ENCODE results near the gene CHRM1.

CHRM1 gene

DNA sequence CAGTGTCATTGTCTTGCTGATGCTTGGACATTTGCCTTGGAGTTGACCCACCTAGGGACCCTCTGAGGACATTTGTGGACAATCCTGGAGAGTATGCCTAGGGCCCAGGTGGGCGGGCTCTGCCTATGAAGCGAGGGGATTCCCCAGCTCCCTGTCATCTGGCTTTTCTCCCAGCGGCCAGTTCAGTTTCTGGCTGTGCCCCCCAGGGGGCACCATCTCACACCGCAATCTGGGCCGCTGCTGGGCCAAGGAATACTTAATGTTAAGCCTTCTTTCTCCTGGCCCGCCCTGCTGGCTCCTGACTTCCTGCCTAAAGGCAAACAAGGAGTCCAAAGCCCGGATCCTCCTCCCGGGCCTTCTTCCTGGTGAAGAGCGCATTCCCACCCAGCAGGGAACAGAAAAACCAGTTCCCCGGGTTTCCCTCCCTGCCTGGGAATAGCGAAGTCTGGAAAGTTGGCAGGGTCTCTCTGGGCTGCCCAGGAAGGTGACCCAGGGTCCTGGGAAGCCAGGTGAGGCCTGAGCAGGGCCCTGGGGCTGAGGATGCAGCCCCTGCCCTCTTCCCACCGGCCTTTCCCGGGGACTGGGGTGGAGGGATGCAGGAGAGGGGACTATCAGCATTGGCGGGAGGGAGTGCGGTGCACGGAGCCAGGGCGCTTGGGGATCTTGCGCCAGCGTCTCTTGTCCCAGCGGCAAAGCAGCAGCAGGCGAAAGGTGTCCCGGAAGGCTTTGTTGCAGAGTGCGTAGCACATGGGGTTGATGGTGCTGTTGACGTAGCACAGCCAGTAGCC, 11.9 kb downstream of the CHRM1 start:
- Histone ChIP-seq H3K36me3 (replicated peaks; ENCODE audit: insufficient read depth, low read length) (no peaks in the 10 kb centered on the region), H3K4me1 (ENCODE audit: low read length) (peaks cover 10% of the 10 kb centered on the region), H3K4me2 (ENCODE audit: low read depth, low read length) (peak overlapping the region; percentile 3; the same call in 1 of the 2 replicates), H4K20me1 (ENCODE audit: insufficient read depth, low read length) (no peaks in the 10 kb centered on the region), H3K27me3 (replicated peaks; ENCODE audit: insufficient read depth, low read length) (peaks cover 52% of the 10 kb centered on the region), H3K27ac (ENCODE audit: low read length) (no peak overlapping the region), H3K9ac (ENCODE audit: low read length) (no peak overlapping the region), H3K9me3 (replicated peaks; ENCODE audit: insufficient read depth, low read length) (no peaks in the 10 kb centered on the region), H3K79me2 (ENCODE audit: low read length) (no peaks in the 10 kb centered on the region), H3K9me2 (replicated peaks; ENCODE audit: insufficient read depth, low read length) (no peaks in the 10 kb centered on the region), H2AFZ (ENCODE audit: low read length) (no peak overlapping the region), H3K4me3 (ENCODE audit: low read length) (no peak overlapping the region), H3F3A (ENCODE audit: insufficient read depth, low read length) (no peaks in the 10 kb centered on the region)
- TF ChIP-seq EZH2phosphoT487 (IDR thresholded peaks at IDR 0.05; ENCODE audit: low read length) (no peak), EZH2 (optimal IDR thresholded peaks at IDR 0.05; ENCODE audit: low read depth, low read length) (no peak)
- TF ChIP-seq, protein P1, sequence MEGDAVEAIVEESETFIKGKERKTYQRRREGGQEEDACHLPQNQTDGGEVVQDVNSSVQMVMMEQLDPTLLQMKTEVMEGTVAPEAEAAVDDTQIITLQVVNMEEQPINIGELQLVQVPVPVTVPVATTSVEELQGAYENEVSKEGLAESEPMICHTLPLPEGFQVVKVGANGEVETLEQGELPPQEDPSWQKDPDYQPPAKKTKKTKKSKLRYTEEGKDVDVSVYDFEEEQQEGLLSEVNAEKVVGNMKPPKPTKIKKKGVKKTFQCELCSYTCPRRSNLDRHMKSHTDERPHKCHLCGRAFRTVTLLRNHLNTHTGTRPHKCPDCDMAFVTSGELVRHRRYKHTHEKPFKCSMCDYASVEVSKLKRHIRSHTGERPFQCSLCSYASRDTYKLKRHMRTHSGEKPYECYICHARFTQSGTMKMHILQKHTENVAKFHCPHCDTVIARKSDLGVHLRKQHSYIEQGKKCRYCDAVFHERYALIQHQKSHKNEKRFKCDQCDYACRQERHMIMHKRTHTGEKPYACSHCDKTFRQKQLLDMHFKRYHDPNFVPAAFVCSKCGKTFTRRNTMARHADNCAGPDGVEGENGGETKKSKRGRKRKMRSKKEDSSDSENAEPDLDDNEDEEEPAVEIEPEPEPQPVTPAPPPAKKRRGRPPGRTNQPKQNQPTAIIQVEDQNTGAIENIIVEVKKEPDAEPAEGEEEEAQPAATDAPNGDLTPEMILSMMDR (IDR thresholded peaks at IDR 0.05; ENCODE audit: low read length), result peak; percentile 54
- DNase-seq, result peak; percentile 30

DNA sequence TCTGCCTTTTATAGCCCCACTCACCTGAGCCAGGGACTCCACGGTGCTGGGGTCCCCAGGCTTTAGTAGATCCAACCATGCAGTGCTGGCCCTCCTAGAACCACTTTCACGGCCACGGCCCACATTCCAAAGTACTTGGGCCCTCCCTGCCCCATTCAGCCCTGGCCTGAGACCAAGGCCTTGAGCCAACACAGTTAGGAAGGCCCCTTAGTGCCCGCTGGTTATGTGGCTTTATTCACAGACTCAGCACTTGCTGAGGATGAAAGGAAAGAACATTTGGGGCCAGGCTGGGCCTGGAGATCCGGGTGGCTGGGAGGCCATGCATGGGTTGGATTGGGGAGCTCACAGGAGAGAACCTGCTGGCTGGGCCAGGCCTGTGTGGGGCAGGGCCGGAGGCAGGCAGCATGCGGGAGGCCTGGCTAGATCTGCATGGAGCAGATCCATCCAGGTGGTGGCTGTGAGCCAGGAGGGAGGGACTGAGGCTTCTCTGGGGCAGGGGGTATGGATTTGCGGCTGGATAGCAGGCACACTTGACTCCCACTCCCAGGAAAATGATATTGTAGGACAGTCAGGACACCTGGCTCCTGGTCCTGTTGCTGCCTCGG, 12.6 kb downstream of the CHRM1 start:
- no peak overlapping the region for H3K4me2 ChIP-seq (ENCODE audit: low read depth, low read length)
- H2AFZ ChIP-seq (ENCODE audit: low read length), result no peak overlapping the region
- no peak overlapping the region for H3K27ac ChIP-seq (ENCODE audit: low read length)

DNA sequence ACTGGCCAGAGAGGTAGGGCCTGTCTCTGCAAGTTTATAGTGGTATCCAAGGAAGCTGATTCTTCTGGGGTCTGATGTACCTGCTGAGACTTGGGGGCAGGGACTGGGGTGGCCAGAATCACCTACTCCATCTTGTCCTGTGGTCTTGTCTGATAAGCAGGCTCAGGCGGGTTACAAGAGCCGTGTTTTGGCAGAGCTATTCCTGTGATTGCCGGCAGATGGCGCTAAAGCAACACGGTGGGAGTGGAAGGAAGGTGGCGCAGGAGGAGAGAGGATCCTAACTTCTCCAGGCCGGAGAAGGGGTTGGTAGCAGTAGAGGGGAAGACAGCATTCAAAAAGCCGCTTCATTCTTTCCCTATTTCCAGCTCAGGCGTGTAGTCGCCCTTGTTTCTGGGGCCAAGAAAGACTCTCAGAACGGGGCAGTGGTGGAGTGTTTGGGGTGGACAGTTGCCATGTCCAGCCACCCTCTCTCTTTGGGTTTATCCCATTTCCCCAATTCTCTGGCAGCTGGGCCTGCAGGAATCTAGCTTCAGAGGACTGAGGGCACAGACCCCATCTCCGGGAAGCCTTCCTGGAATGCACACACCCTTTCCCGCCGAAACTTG, 15.1 kb downstream of the CHRM1 start:
- no peaks in the 10 kb centered on the region for H3K9me2 ChIP-seq (replicated peaks; ENCODE audit: insufficient read depth, low read length)
- H3K27ac ChIP-seq (ENCODE audit: low read length), result no peak overlapping the region
- H3K79me2 ChIP-seq (ENCODE audit: low read length), result no peaks in the 10 kb centered on the region
- H3K27me3 ChIP-seq (replicated peaks; ENCODE audit: insufficient read depth, low read length), result peaks cover 43% of the 10 kb centered on the region
- H3K4me3 ChIP-seq (ENCODE audit: low read length), result peak overlapping the region; percentile 18; the same call in 1 of the 2 replicates
- TF ChIP-seq, protein P1 (IDR thresholded peaks at IDR 0.05; ENCODE audit: low read length), result peak; percentile 99
- TF ChIP-seq EZH2phosphoT487 (IDR thresholded peaks at IDR 0.05; ENCODE audit: low read length), result no peak
- peak overlapping the region; percentile 67 for H2AFZ ChIP-seq (ENCODE audit: low read length)
- peaks cover 10% of the 10 kb centered on the region for H3K4me1 ChIP-seq (ENCODE audit: low read length)
- DNase-seq, result peak; percentile 65
- no peaks in the 10 kb centered on the region for H3F3A ChIP-seq (ENCODE audit: insufficient read depth, low read length)
- peak overlapping the region; percentile 7; the same call in 1 of the 2 replicates for H3K9ac ChIP-seq (ENCODE audit: low read length)
- H3K4me2 ChIP-seq (ENCODE audit: low read depth, low read length), result peak overlapping the region; percentile 62
- H3K36me3 ChIP-seq (replicated peaks; ENCODE audit: insufficient read depth, low read length), result no peaks in the 10 kb centered on the region
- H3K9me3 ChIP-seq (replicated peaks; ENCODE audit: insufficient read depth, low read length), result no peaks in the 10 kb centered on the region
- H4K20me1 ChIP-seq (ENCODE audit: insufficient read depth, low read length), result no peaks in the 10 kb centered on the region

More for the DNA sequence above, 12.6 kb downstream of the CHRM1 start:
- peaks cover 10% of the 10 kb centered on the region for H3K4me1 ChIP-seq (ENCODE audit: low read length)
- no peaks in the 10 kb centered on the region for H3K36me3 ChIP-seq (replicated peaks; ENCODE audit: insufficient read depth, low read length)
- H3K9ac ChIP-seq (ENCODE audit: low read length), result no peak overlapping the region
- no peaks in the 10 kb centered on the region for H3K79me2 ChIP-seq (ENCODE audit: low read length)
- H4K20me1 ChIP-seq (ENCODE audit: insufficient read depth, low read length), result no peaks in the 10 kb centered on the region
- no peaks in the 10 kb centered on the region for H3K9me2 ChIP-seq (replicated peaks; ENCODE audit: insufficient read depth, low read length)
- peaks cover 52% of the 10 kb centered on the region for H3K27me3 ChIP-seq (replicated peaks; ENCODE audit: insufficient read depth, low read length)
- no peak overlapping the region for H3K4me3 ChIP-seq (ENCODE audit: low read length)
- H3K9me3 ChIP-seq (replicated peaks; ENCODE audit: insufficient read depth, low read length), result no peaks in the 10 kb centered on the region
- no peak for TF ChIP-seq EZH2phosphoT487 (IDR thresholded peaks at IDR 0.05; ENCODE audit: low read length)
- TF ChIP-seq, protein P1 (IDR thresholded peaks at IDR 0.05; ENCODE audit: low read length), result no peak
- no peak for TF ChIP-seq EZH2 (optimal IDR thresholded peaks at IDR 0.05; ENCODE audit: low read depth, low read length)
- no peak for DNase-seq
- no peaks in the 10 kb centered on the region for H3F3A ChIP-seq (ENCODE audit: insufficient read depth, low read length)
